ENCODE results near the gene LETM1. TPM values are rescaled to one million over a fixed set of nuclear protein-coding genes. Genes with fewer than 3 reads are reported as not detected.

The LETM1 gene
- total RNA-seq, 1 donor from 2014 or later, result 67.5 TPM

GRCh38 chr4:1815997-1816860, 39.7 kb downstream of the LETM1 start:
- Histone ChIP-seq H3K27ac (no peak overlapping the region), H3K9me3 (no peaks in the 10 kb centered on the region), H3K4me1 (no peaks in the 10 kb centered on the region), H3K4me3 (no peak overlapping the region), H3K27me3 (no peaks in the 10 kb centered on the region), H3K36me3 (peaks cover 0 to 74% of the 10 kb centered on the region in 2 donors)
- intact Hi-C loops (cut with DNase I), result no loop called here
- TF ChIP-seq CTCF (IDR thresholded peaks at IDR 0.05) (no peak), POLR2A (IDR thresholded peaks at IDR 0.05) (no peak), POLR2AphosphoS5 (IDR thresholded peaks at IDR 0.05; ENCODE audit: insufficient read depth in 1 of 2, low read depth in 1 of 2) (no peak)
- no peak for DNase-seq (ENCODE audit: extremely low spot score in 2 of 2)

DNA sequence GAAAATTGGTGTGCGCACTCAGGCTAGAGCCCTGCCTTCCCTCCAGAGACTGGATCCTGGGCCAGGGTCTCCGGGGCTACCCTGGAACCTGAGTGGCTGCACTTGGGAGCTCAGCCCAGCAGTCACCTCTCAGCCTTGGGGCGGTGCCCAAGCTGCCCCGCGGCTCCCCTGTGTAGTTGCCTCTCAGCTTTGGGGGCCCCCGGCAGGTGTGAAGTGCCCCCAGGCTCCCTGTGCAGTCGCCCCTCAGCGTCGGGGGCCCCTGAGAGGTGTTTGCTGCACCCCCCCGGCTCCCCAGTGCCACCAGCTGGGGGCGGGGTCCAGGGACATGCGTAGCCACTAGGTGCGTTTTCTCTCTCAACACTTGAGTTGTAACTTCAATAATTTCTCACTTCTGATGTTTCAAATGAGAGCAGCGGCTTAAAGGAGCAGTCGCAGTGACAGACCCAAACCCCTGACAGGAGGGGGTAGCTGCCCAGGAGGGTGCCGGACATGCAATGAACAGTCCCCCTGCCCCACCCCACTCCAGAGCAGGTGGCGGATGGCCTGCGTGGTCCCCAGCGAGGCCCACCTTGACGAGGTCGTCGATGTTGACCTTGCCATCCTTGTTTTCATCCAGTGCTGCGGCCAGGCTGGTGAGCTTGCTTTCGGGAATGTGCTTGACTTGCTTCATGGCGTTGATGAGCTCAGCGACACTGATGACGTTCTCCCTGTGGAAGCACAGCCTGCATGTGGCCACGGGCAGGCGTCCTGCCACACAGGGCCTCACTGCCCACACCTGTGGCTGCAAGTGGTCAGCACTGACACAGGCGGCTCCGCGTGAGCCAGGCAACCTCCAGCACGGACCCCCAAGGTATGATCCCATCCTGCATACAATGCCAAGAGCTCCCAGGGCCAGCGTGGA, 40.6 kb downstream of the LETM1 start:
- intact Hi-C loops (cut with DNase I), result no loop called here
- peaks cover 0 to 73% of the 10 kb centered on the region in 2 donors for H3K36me3 ChIP-seq
- TF ChIP-seq POLR2A (IDR thresholded peaks at IDR 0.05) (no peak), POLR2AphosphoS5 (IDR thresholded peaks at IDR 0.05; ENCODE audit: insufficient read depth in 1 of 2, low read depth in 1 of 2) (no peak), CTCF (IDR thresholded peaks at IDR 0.05) (no peak)

GRCh38 chr4:1814453-1814852, 41.5 kb downstream of the LETM1 start:
- no peaks in the 10 kb centered on the region for H3K4me1 ChIP-seq
- H3K9me3 ChIP-seq, result no peaks in the 10 kb centered on the region
- H3K4me3 ChIP-seq, result no peak overlapping the region
- no peak for DNase-seq (ENCODE audit: extremely low spot score in 2 of 2)
- no peaks in the 10 kb centered on the region for H3K27me3 ChIP-seq
- peaks cover 0 to 65% of the 10 kb centered on the region in 2 donors for H3K36me3 ChIP-seq
- TF ChIP-seq POLR2AphosphoS5 (IDR thresholded peaks at IDR 0.05; ENCODE audit: insufficient read depth in 1 of 2, low read depth in 1 of 2), result no peak
- TF ChIP-seq POLR2A (IDR thresholded peaks at IDR 0.05), result no peak
- no peak for TF ChIP-seq CTCF (IDR thresholded peaks at IDR 0.05)
- no peak overlapping the region for H3K27ac ChIP-seq
- intact Hi-C loops (cut with DNase I), result no loop called here

More for the DNA sequence above, 40.6 kb downstream of the LETM1 start:
- Histone ChIP-seq H3K9me3 (no peaks in the 10 kb centered on the region), H3K4me3 (no peak overlapping the region), H3K27ac (no peak overlapping the region), H3K4me1 (no peaks in the 10 kb centered on the region), H3K27me3 (no peaks in the 10 kb centered on the region)
- no peak for DNase-seq (ENCODE audit: extremely low spot score in 2 of 2)

DNA sequence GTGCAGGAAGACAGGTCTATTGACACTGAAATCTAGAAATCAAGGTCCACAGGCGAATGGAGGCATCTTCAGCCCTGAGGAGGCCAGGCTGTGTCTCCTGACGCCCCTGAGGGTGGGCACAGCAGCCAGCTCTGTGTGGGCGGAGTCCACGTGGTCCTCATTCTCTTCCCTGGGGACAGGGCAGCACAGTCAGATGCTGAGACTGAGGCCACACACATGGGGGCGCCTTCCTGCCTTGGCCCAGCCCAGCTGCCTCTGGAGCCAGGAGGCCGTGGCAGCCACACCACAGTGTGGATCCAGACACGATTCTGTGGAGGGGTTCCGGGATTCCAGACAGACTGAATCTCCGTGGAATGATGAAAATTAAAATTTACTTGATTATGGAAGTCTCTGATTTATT, 42.0 kb downstream of the LETM1 start:
- no peak for DNase-seq (ENCODE audit: extremely low spot score in 2 of 2)
- Histone ChIP-seq H3K4me1 (peaks cover 2% of the 10 kb centered on the region), H3K4me3 (no peak overlapping the region), H3K27ac (no peak overlapping the region), H3K27me3 (no peaks in the 10 kb centered on the region), H3K36me3 (peaks cover 0 to 59% of the 10 kb centered on the region in 2 donors), H3K9me3 (no peaks in the 10 kb centered on the region)
- intact Hi-C loops (cut with DNase I), result no loop called here
- TF ChIP-seq POLR2A (IDR thresholded peaks at IDR 0.05), result no peak
- no peak for TF ChIP-seq CTCF (IDR thresholded peaks at IDR 0.05)
- no peak for TF ChIP-seq POLR2AphosphoS5 (IDR thresholded peaks at IDR 0.05; ENCODE audit: insufficient read depth in 1 of 2, low read depth in 1 of 2)
